ENCODE data around the gene EIF4E2. TPM values are rescaled to one million over a fixed set of nuclear protein-coding genes. Genes with fewer than 3 reads are reported as not detected.

EIF4E2 gene
- total and polyA plus RNA-seq, 2 of the 4 experiments (the other 2 are of a cell fraction) = 52.1 to 105 TPM

GRCh38 chr2:232615339-232615738 is 64.8 kb downstream of the EIF4E2 start:
- in situ Hi-C loops (cut with MboI; ENCODE audit: low sequenced_read_pairs) (no loop called here), dilution Hi-C loops (cut with HindIII; ENCODE audit: low sequenced_read_pairs, unreplicated experiment) (no loop called here), intact Hi-C loops (cut with micrococcal nuclease) (no loop called here)
- TF ChIP-seq SMC3 (IDR thresholded peaks at IDR 0.05; ENCODE audit: low read depth, low read length) = no peak
- TF ChIP-seq RCOR1 (IDR thresholded peaks at IDR 0.05; ENCODE audit: insufficient replicate concordance, low read length) = no peak
- TF ChIP-seq BHLHE40 (IDR thresholded peaks at IDR 0.05; ENCODE audit: low read depth, low read length) = no peak
- TF ChIP-seq POLR2A (IDR thresholded peaks at IDR 0.05; ENCODE audit: low read depth, low read length) = no peak
- no peak for TF ChIP-seq CEBPB (IDR thresholded peaks at IDR 0.05; ENCODE audit: low read depth, low read length)
- TF ChIP-seq CTCF (conservative IDR thresholded peaks at IDR 0.05; ENCODE audit: low read depth, low read length) = no peak
- no peak for TF ChIP-seq RAD21 (IDR thresholded peaks at IDR 0.05; ENCODE audit: low read length)
- TF ChIP-seq CHD1 (IDR thresholded peaks at IDR 0.05; ENCODE audit: low read depth, low read length) = no peak
- no peak for TF ChIP-seq MAFK (IDR thresholded peaks at IDR 0.05; ENCODE audit: low read depth, low read length)
- no peak for TF ChIP-seq FOS (IDR thresholded peaks at IDR 0.05; ENCODE audit: low read depth, low read length)
- no peak for TF ChIP-seq NFE2L2 (IDR thresholded peaks at IDR 0.05; ENCODE audit: low read depth, low read length)
- TF ChIP-seq, protein P1, sequence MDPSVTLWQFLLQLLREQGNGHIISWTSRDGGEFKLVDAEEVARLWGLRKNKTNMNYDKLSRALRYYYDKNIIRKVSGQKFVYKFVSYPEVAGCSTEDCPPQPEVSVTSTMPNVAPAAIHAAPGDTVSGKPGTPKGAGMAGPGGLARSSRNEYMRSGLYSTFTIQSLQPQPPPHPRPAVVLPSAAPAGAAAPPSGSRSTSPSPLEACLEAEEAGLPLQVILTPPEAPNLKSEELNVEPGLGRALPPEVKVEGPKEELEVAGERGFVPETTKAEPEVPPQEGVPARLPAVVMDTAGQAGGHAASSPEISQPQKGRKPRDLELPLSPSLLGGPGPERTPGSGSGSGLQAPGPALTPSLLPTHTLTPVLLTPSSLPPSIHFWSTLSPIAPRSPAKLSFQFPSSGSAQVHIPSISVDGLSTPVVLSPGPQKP (IDR thresholded peaks at IDR 0.05; ENCODE audit: borderline replicate concordance, low read depth, low read length) = no peak
- TF ChIP-seq, protein P2, sequence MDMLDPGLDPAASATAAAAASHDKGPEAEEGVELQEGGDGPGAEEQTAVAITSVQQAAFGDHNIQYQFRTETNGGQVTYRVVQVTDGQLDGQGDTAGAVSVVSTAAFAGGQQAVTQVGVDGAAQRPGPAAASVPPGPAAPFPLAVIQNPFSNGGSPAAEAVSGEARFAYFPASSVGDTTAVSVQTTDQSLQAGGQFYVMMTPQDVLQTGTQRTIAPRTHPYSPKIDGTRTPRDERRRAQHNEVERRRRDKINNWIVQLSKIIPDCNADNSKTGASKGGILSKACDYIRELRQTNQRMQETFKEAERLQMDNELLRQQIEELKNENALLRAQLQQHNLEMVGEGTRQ (IDR thresholded peaks at IDR 0.05; ENCODE audit: low read depth, low read length) = no peak
- TF ChIP-seq RFX5 (IDR thresholded peaks at IDR 0.05; ENCODE audit: low read depth, low read length) = no peak
- no peak for TF ChIP-seq MXI1 (IDR thresholded peaks at IDR 0.05; ENCODE audit: borderline replicate concordance, low read depth, low read length)
- TF ChIP-seq MAZ (IDR thresholded peaks at IDR 0.05; ENCODE audit: borderline replicate concordance, low read depth, low read length) = no peak
- H3K23ac ChIP-seq (ENCODE audit: low read depth, low read length) = no peak overlapping the region
- H4K8ac ChIP-seq (ENCODE audit: low read depth in 2 of 2, low read length in 2 of 2) = no peak overlapping the region
- no peak overlapping the region for H2AFZ ChIP-seq (replicated peaks; ENCODE audit: low read length, poor library complexity)
- no peak overlapping the region for H2AK5ac ChIP-seq (ENCODE audit: low read depth, low read length)
- H2AK9ac ChIP-seq (replicated peaks; ENCODE audit: low read depth, low read length, poor library complexity) = no peak overlapping the region
- H4K20me1 ChIP-seq (ENCODE audit: insufficient read depth, low read length) = no peaks in the 10 kb centered on the region
- no peaks in the 10 kb centered on the region for H3K79me1 ChIP-seq (ENCODE audit: low read depth in 1 of 2, low read length in 2 of 2)
- POLR2A ChIA-PET (ENCODE audit: unreplicated experiment) = no interaction called here
- ATAC-seq (ENCODE audit: low read depth) (no peak), DNase-seq (no peak)
- H3K4ac ChIP-seq (ENCODE audit: low read depth, low read length) = no peak overlapping the region
- no peak overlapping the region for H4K91ac ChIP-seq (ENCODE audit: insufficient read depth, low read depth, low read length)
- WGBS, 2 experiments (ENCODE audit: extremely low coverage in 2 of 2, insufficient read length in 1 of 2) = no CpG with 5 or more reads among the region's 8 CpGs
- H3K27me3 ChIP-seq (ENCODE audit: control insufficient read depth, insufficient read depth, low read length) = no peaks in the 10 kb centered on the region
- no peak overlapping the region for H3K4me2 ChIP-seq (ENCODE audit: low read depth, low read length)
- no peak overlapping the region for H4K5ac ChIP-seq (ENCODE audit: low read depth, low read length)
- H3K9me3 ChIP-seq (ENCODE audit: control insufficient read depth, insufficient read depth, low read length) = no peaks in the 10 kb centered on the region
- no peak overlapping the region for H3K14ac ChIP-seq (replicated peaks; ENCODE audit: low read depth, low read length)
- H2BK15ac ChIP-seq (ENCODE audit: low read depth, low read length) = no peak overlapping the region
- H3K4me3 ChIP-seq (ENCODE audit: insufficient read depth, low read depth, low read length) = no peak overlapping the region
- H3K18ac ChIP-seq (ENCODE audit: low read depth, low read length) = no peak overlapping the region
- no peak overlapping the region for H3K9ac ChIP-seq (ENCODE audit: low read depth, low read length)
- peaks cover 4% of the 10 kb centered on the region; the same call in 1 of the 2 replicates for H3K9me1 ChIP-seq (ENCODE audit: insufficient read depth, low read length)
- H2BK5ac ChIP-seq (ENCODE audit: low read depth, low read length, poor library complexity, severe bottlenecking) = no peak overlapping the region
- no peak overlapping the region for H2BK20ac ChIP-seq (ENCODE audit: low read depth, low read length)
- CTCF ChIA-PET = no interaction called here
- H3K27ac ChIP-seq (ENCODE audit: insufficient read depth, low read length) = no peak overlapping the region
- peaks cover 3% of the 10 kb centered on the region; the same call in 1 of the 2 replicates for H3K4me1 ChIP-seq (ENCODE audit: control insufficient read depth, insufficient read depth, low read length)
- no peaks in the 10 kb centered on the region for H3K36me3 ChIP-seq (ENCODE audit: control insufficient read depth, insufficient read depth, low read length)
- no TSS peak for BruUV-seq (replicated peaks)
- H3K56ac ChIP-seq (ENCODE audit: extremely low read depth, insufficient read depth, low read length) = no peak overlapping the region
- H2BK120ac ChIP-seq (ENCODE audit: low read depth, low read length) = no peak overlapping the region

All from IMR-90 (cell line).